Activated naive CD4-positive, alpha-beta T cell treated with anti-CD3 and anti-CD28 coated beads, Interleukin-2, amount 50 U/mL, for 24 hours (primary cell): ENCODE results near the gene CYTH3.

ENCODE experiments used
- H3K27ac Mint-ChIP-seq: one replicate; pipeline ENCODE4 v1.8.0; 2021; ENCODE audit warnings: mild to moderate bottlenecking, mixed read lengths
- H3K27me3 Mint-ChIP-seq: one replicate; pipeline ENCODE4 v1.8.0; 2021; ENCODE audit warnings: mixed read lengths
- H3K36me3 Mint-ChIP-seq: one replicate; pipeline ENCODE4 v1.8.0; 2021; ENCODE audit warnings: mixed read lengths
- H3K4me1 Mint-ChIP-seq: one replicate; pipeline ENCODE4 v1.8.0; 2021; ENCODE audit warnings: mixed read lengths
- H3K4me3 Mint-ChIP-seq: one replicate; pipeline ENCODE4 v1.8.0; 2021; ENCODE audit warnings: mild to moderate bottlenecking, mixed read lengths
- H3K9me3 Mint-ChIP-seq: one replicate; pipeline ENCODE4 v1.8.0; 2021; ENCODE audit warnings: mixed read lengths

CYTH3 gene

DNA sequence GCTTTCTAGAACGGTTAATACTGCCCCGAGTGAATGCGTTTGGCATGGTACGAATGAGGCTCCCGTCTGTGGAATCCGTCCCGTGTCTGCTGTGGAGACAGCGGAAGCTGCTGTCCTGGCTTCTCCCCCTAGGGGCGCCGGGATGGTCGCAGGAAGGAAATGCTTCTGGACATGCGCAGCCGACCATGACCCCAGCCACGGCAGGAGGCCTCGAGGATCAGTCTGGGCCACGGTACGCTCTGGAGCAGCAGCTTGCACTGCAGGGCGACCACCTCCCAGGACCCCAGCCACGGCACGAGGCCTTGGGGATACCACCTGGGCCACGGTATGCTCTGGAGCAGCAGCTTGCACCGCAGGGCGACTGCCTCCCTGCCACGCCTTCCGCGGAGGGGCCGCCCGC, 107.9 kb downstream of the CYTH3 start:
- no peaks in the 10 kb centered on the region for H3K36me3 Mint-ChIP-seq
- no peak overlapping the region for H3K27ac Mint-ChIP-seq
- H3K4me3 Mint-ChIP-seq, result no peak overlapping the region
- H3K4me1 Mint-ChIP-seq, result peaks cover 3% of the 10 kb centered on the region
- no peaks in the 10 kb centered on the region for H3K27me3 Mint-ChIP-seq
- H3K9me3 Mint-ChIP-seq, result no peaks in the 10 kb centered on the region

DNA sequence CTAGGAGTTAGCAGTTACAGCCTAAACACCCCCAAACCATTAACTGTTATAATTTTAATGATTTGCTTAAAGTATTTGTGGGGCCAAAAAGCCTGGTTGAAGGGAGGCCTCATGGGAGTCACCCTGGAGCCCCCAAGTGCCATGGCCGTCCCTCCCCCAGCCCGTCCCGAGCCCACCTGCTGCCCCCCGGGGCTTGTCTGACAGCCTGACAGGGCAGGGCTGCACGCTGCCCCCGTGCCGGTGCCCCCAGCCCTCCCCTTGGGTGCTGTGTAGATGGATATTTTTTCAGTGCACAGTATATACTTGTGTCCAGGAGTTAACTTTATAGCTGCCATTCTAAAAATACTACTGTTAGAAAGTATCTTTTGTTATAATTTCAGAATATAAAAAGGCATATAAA, 108.4 kb downstream of the CYTH3 start:
- peaks cover 3% of the 10 kb centered on the region for H3K4me1 Mint-ChIP-seq
- H3K27ac Mint-ChIP-seq, result no peak overlapping the region

DNA sequence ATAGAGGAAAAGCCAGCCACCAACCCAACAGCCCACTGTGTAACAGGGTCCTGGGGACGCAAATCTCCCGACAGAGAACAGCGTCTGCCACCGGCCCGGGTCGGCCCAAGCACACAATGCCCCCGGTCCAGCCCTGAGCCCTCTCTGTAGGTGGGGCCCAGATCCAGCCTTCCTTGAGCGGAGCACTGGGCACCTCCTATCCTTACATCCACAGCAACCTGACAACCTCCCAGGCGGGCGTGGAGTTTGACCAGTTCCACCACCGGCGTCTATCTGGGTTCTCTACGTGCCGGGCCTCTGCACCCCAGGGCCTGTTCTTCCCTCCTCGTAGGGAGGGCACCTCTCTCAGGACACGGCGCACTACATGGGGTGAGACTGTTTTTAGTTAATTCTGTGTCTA, 109.0 kb downstream of the CYTH3 start:
- H3K36me3 Mint-ChIP-seq, result no peaks in the 10 kb centered on the region
- no peaks in the 10 kb centered on the region for H3K27me3 Mint-ChIP-seq
- H3K4me3 Mint-ChIP-seq, result no peak overlapping the region
- H3K9me3 Mint-ChIP-seq, result no peaks in the 10 kb centered on the region
- no peak overlapping the region for H3K27ac Mint-ChIP-seq
- peaks cover 3% of the 10 kb centered on the region for H3K4me1 Mint-ChIP-seq

More for the DNA sequence above, 108.4 kb downstream of the CYTH3 start:
- no peaks in the 10 kb centered on the region for H3K27me3 Mint-ChIP-seq
- H3K4me3 Mint-ChIP-seq, result no peak overlapping the region
- H3K36me3 Mint-ChIP-seq, result no peaks in the 10 kb centered on the region
- no peaks in the 10 kb centered on the region for H3K9me3 Mint-ChIP-seq

DNA sequence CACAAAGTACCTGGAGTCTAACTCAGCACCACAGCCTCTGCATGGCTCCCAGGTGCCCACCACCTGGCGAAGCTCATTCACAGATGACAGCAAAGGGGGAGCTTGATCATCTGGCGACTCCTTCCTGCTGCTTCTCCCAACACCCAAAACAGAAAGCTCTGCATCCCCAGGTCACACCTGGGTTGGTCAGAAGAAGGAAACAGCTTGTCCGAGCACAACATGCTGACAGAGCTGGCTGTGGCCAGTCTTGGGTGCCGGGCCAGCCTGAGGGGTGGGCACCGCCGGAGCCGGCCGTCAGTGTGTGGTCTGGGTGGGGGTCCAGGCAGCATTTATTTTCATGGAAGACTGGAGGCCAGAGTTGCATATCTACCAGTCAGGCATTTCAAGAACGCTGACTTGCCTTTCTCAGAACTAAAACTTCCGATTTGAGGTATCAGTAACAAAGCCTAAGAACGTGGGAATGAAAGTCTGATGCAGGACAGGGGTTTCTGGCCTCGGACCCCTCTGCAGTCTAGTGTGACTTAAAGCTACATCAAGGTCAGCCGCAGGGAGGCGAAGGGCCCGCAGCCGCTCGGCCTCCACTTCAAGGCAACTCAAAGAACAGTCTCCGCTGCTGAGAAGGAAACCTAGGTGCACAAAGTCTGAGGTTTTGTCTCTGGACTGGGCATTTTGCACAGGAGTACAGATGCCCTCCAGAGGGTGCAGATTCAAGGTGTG, 109.6 kb downstream of the CYTH3 start:
- Mint-ChIP-seq H3K27ac (no peak overlapping the region), H3K36me3 (no peaks in the 10 kb centered on the region), H3K9me3 (no peaks in the 10 kb centered on the region), H3K27me3 (no peaks in the 10 kb centered on the region), H3K4me3 (no peak overlapping the region), H3K4me1 (peaks cover 3% of the 10 kb centered on the region)

DNA sequence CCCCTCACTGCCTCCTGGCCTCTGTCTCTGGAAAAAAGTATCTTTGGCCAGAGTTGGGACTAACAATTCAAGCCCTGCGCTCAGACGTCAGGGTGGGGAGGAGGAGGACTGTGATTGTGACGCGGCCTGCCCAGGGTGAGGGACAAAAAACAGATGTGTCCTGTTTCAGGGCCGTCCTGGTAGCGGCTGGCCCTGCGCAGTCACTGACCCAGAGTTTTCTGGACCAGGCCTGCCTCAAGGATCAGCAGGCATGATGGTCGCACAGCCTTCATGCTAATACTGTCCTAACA, 110.1 kb downstream of the CYTH3 start:
- Mint-ChIP-seq H3K4me1 (peaks cover 3% of the 10 kb centered on the region), H3K4me3 (no peak overlapping the region), H3K27ac (no peak overlapping the region), H3K9me3 (no peaks in the 10 kb centered on the region), H3K36me3 (no peaks in the 10 kb centered on the region), H3K27me3 (no peaks in the 10 kb centered on the region)

DNA sequence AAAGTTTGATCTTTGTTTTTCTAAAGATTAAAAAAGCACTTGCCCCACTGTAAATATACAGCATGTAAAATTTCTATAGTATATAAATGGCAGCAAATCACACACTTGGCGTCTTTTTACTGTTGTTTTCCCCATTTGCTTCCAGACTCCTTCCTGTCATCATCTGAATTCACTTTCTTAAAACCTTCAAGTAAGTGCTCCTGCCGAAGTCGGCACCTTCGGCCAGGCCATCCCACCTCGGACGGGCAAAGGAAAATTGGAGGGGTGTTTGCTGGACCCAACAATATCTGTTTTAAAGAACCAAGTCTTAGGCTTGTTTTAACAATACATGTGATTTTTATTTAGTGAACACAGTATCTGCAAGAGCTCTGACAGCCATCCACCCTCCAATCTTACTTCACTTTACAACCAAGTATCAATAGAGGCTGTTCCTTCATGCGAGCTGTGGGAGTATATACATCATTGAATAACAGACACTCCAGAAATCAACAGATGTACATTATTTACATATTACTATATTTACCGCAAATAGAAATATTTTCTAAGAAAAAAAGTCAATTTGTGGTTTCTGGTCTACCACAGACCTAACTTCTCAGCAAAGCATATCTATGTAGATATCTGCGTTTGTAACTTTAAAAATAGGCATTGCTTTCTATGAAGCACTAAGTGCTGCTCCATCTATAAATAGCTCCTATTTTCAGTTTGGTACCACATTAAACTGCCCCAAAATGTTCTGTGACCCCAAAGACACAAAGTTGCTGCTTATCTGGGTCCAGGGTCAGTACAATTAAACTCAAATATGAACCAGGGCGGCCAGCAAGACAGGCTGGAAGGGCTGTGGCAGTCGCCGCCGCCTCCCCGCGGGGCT, 110.7 kb downstream of the CYTH3 start:
- H3K4me3 Mint-ChIP-seq, result no peak overlapping the region
- no peaks in the 10 kb centered on the region for H3K27me3 Mint-ChIP-seq
- H3K9me3 Mint-ChIP-seq, result no peaks in the 10 kb centered on the region
- H3K36me3 Mint-ChIP-seq, result no peaks in the 10 kb centered on the region
- no peak overlapping the region for H3K27ac Mint-ChIP-seq
- H3K4me1 Mint-ChIP-seq, result peaks cover 3% of the 10 kb centered on the region

DNA sequence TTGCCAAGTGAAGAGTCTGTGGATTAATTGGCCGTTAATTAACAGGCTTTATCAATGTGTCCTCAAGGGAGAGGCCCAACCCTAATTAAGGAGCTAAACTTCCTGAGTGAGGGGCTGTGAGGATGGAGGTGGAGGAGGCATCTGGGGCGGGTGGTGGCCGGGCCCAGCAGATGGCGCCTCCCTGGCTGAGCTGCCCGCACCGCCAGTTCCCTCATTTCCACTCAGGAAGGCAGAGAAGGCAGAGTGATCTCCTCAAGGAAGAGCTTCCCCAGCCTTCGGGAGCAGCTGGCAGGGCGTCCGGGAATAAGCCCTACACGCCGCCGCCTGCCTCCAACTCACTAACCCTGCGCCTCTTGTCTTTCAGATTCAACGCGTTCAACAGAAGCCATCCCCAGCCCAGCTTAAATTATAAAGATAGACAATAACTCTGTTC, 112.2 kb downstream of the CYTH3 start:
- Mint-ChIP-seq H3K4me3 (no peak overlapping the region), H3K9me3 (no peaks in the 10 kb centered on the region), H3K4me1 (peaks cover 3% of the 10 kb centered on the region), H3K36me3 (peaks cover 2% of the 10 kb centered on the region), H3K27me3 (no peaks in the 10 kb centered on the region), H3K27ac (no peak overlapping the region)

DNA sequence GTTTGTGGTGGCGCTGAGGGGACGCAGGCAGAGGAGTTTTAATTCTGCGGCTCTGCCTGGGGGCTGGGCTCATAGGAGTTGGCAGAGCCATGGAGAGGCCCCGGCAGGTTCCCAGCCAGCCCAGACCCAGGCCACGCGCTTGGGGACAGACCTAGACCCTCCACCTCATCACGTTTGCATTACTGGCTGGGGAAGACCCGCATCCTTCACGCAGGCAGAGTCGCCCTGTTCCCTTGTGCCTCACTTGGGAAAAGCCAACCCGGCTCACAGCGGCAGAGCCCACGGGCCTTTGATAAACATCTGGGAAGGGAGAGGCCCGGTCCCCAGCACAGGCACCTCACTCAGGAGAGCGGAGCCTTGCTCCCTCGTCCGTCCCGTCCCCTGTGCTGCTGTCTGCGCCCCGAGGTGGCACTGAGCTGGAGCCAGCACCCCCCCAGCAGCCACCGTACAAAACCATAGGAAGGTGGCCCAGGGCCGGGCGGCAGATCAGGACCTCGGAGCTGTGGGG, 112.8 kb downstream of the CYTH3 start:
- H3K27me3 Mint-ChIP-seq, result no peaks in the 10 kb centered on the region
- no peak overlapping the region for H3K4me3 Mint-ChIP-seq
- peaks cover 3% of the 10 kb centered on the region for H3K36me3 Mint-ChIP-seq
- H3K4me1 Mint-ChIP-seq, result peaks cover 3% of the 10 kb centered on the region
- H3K27ac Mint-ChIP-seq, result no peak overlapping the region
- no peaks in the 10 kb centered on the region for H3K9me3 Mint-ChIP-seq

DNA sequence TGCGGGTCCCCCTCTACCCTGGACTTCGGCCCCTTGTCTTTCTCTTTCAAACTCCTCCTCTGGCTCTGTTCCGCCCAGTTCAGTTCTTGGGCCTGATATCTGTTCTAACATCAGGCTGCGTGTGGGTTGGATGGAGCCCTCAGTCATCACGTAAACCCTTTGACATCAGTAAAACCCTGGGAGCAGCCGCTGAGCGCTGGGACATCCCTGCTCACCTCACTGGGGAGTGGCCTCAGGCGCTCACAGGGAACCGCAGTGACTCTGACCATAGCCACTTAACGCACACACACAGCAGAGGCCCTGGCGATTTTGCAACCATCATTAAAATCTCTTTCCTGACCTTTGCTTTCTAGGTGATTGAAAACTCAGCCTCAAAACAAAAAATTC, 113.3 kb downstream of the CYTH3 start:
- no peaks in the 10 kb centered on the region for H3K27me3 Mint-ChIP-seq
- no peaks in the 10 kb centered on the region for H3K9me3 Mint-ChIP-seq
- H3K4me3 Mint-ChIP-seq, result no peak overlapping the region
- H3K4me1 Mint-ChIP-seq, result peaks cover 3% of the 10 kb centered on the region
- H3K27ac Mint-ChIP-seq, result no peak overlapping the region
- H3K36me3 Mint-ChIP-seq, result peaks cover 3% of the 10 kb centered on the region

DNA sequence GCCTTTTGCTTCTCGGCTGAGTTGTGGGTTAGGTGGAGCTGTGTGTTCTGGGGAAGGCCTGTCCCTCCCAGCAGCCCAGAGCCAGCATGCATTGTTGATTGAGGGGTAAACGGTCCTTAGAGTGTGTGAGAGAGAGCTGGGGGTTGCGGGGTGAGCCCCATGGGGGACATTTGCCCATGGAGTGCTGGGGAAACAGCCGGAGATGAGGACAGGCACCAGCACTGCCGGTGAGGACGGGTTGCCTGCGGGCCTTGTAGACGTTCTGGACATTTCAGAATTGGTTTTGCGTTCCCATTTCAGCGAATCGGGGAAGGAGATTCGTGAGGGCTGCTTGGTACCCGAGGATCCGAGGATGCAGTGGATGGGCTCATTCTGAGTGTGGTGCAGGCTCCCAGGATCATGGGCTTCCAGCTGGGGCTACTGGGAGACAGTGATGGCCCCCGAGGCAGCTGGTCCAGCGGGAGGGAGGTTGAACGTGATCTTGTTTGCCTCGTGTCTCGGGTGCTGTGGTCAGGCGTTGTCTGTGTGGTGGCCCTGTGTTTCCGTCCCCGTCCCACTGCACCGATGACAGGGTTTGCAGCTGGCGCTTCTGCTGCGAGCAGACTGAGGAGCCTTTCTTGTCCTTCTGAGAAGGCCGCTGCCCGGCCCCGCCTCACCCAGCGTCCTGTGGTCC, 113.9 kb downstream of the CYTH3 start:
- Mint-ChIP-seq H3K4me1 (peaks cover 3% of the 10 kb centered on the region), H3K27me3 (no peaks in the 10 kb centered on the region), H3K27ac (no peak overlapping the region), H3K9me3 (no peaks in the 10 kb centered on the region), H3K36me3 (peaks cover 3% of the 10 kb centered on the region), H3K4me3 (no peak overlapping the region)

- Mint-ChIP-seq H3K27me3 (no peaks in the 10 kb centered on the region), H3K4me3 (no peak overlapping the region), H3K27ac (no peak overlapping the region), H3K9me3 (no peaks in the 10 kb centered on the region), H3K4me1 (peaks cover 3% of the 10 kb centered on the region), H3K36me3 (peaks cover 3% of the 10 kb centered on the region)
These were observed 114.6 kb downstream of the CYTH3 start for GRCh38 chr7:6157685-6158423.

GRCh38 chr7:6156734-6157133, 115.7 kb downstream of the CYTH3 start:
- H3K27ac Mint-ChIP-seq, result no peak overlapping the region
- H3K4me1 Mint-ChIP-seq, result peaks cover 3% of the 10 kb centered on the region
- H3K36me3 Mint-ChIP-seq, result peaks cover 8% of the 10 kb centered on the region
- no peaks in the 10 kb centered on the region for H3K9me3 Mint-ChIP-seq
- H3K27me3 Mint-ChIP-seq, result no peaks in the 10 kb centered on the region
- no peak overlapping the region for H3K4me3 Mint-ChIP-seq

GRCh38 chr7:6155596-6155995, 116.8 kb downstream of the CYTH3 start:
- Mint-ChIP-seq H3K27ac (no peak overlapping the region), H3K4me1 (no peaks in the 10 kb centered on the region)

DNA sequence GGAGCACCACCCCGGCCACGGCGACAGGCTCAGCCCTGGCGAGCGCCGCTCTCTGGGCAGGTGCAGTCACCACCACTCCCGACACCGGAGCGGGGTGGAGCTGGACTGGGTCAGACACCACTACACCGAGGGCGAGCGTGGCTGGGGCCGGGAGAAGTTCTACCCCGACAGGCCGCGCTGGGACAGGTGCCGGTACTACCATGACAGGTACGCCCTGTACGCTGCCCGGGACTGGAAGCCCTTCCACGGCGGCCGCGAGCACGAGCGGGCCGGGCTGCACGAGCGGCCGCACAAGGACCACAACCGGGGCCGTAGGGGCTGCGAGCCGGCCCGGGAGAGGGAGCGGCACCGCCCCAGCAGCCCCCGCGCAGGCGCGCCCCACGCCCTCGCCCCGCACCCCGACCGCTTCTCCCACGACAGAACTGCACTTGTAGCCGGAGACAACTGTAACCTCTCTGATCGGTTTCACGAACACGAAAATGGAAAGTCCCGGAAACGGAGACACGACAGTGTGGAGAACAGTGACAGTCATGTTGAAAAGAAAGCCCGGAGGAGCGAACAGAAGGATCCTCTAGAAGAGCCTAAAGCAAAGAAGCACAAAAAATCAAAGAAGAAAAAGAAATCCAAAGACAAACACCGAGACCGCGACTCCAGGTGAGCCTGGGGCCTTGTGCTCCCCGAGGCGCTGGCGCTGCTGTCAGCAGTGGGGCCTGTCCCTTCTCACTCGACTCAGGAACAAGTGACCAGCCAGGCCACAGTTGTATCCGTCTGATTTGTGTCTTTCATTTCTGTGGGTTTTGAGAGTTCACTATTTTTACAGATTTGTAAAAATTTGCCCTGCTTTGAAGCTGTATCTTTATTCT, 117.7 kb downstream of the CYTH3 start:
- H3K4me1 Mint-ChIP-seq, result no peaks in the 10 kb centered on the region
- no peak overlapping the region for H3K4me3 Mint-ChIP-seq
- H3K36me3 Mint-ChIP-seq, result peaks cover 16% of the 10 kb centered on the region
- no peak overlapping the region for H3K27ac Mint-ChIP-seq
- no peaks in the 10 kb centered on the region for H3K9me3 Mint-ChIP-seq
- H3K27me3 Mint-ChIP-seq, result no peaks in the 10 kb centered on the region

More at GRCh38 chr7:6155596-6155995, 116.8 kb downstream of the CYTH3 start:
- no peaks in the 10 kb centered on the region for H3K27me3 Mint-ChIP-seq
- H3K36me3 Mint-ChIP-seq, result peaks cover 14% of the 10 kb centered on the region
- H3K4me3 Mint-ChIP-seq, result no peak overlapping the region
- no peaks in the 10 kb centered on the region for H3K9me3 Mint-ChIP-seq
